ENCODE data around the gene SPINK2. TPM values are rescaled to one million over a fixed set of nuclear protein-coding genes. Genes with fewer than 3 reads are reported as not detected.

The SPINK2 gene
- polyA plus RNA-seq, 1 of the 3 experiments (the other 2 are of a cell fraction), result not detected

DNA sequence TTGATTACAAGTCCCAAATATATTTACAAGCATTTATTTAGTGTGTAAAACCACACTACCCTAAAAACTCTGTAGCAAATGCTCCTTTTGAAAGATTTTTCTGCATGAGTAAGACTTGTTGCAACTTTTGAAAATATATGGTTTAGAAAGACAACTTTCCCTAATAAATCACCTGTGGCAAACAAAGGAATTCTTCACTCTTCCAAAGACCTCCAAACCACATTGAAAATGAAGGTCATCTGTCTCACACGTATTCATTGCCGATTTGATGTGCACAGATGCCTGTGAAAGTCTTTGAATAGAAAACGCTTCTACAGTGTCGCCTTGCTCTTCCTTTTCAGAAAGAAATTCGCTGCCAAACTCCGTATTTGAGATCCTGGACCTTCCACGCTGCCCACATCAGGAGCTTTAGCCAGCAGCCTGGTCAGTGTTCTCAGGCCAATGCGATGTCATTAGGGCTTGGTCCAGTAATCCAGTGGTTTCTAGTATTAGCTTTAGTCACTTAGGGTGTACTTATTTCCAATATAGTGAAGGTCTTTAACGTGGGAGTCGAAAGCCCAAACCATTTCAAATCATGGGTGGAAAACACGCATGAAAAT is 22.2 kb downstream of the SPINK2 start:
- Histone ChIP-seq H3K9ac (no peak overlapping the region), H3K36me3 (replicated peaks in 1 of 2; ENCODE audit: control insufficient read depth in 1 of 2, insufficient read depth in 2 of 2, low read length in 1 of 2) (no peaks in the 10 kb centered on the region), H3K4me3 (ENCODE audit: low read depth in 2 of 2, low read length in 1 of 2) (peak overlapping the region; percentile 67 to 75), H3K9me2 (no peaks in the 10 kb centered on the region), H3F3A (replicated peaks; ENCODE audit: insufficient read depth) (no peaks in the 10 kb centered on the region), H3K79me2 (ENCODE audit: insufficient read depth) (no peaks in the 10 kb centered on the region), H3K4me1 (ENCODE audit: control insufficient read depth in 1 of 2, insufficient read depth in 2 of 2, low read depth in 1 of 2, low read length in 1 of 2) (no peaks in the 10 kb centered on the region; a peak in 1 of 4 replicates), H3K27ac (ENCODE audit: low read depth in 2 of 2, low read length in 1 of 2) (no peak overlapping the region), H3K27me3 (ENCODE audit: insufficient read depth) (no peaks in the 10 kb centered on the region), H2AFZ (ENCODE audit: low read depth) (peak overlapping the region; percentile 98), H3K9me3 (no peaks in the 10 kb centered on the region), H3K4me2 (peak overlapping the region; percentile 91), H4K20me1 (ENCODE audit: insufficient read depth) (no peaks in the 10 kb centered on the region)
- 86% methylated on average over 11 of the region's 11 CpGs for WGBS (ENCODE audit: low lambda C conversion rate)
- CTCF ChIA-PET, result interaction anchor here (0.8 to 2.6 kb wide), 33 partner anchors 9 to 851 kb away, joined by 3 to 37 read pairs (median 4); partner anchors contain the start of genes CEP135 and POLR2B
- DNase-seq, result no peak
- POLR2A ChIA-PET, result interaction anchor here (0.8 kb wide), 1 partner anchor 224 kb away, joined by 3 read pairs; no protein-coding TSS in a partner anchor
- TF ChIP-seq RXRA (IDR thresholded peaks at IDR 0.05; ENCODE audit: borderline replicate concordance, low read depth) (no peak), TEAD4 (IDR thresholded peaks at IDR 0.05; ENCODE audit: borderline replicate concordance, insufficient read depth) (no peak), MAX (IDR thresholded peaks at IDR 0.05; ENCODE audit: low read depth) (no peak), MEF2A (IDR thresholded peaks at IDR 0.05; ENCODE audit: borderline replicate concordance, low read depth) (no peak), RFX5 (IDR thresholded peaks at IDR 0.05; ENCODE audit: low read length) (no peak), NFIC (IDR thresholded peaks at IDR 0.05; ENCODE audit: borderline replicate concordance) (no peak), NRF1 (IDR thresholded peaks at IDR 0.05; ENCODE audit: low read depth, low read length) (no peak), GATA2 (CRISPR knock-in tag; IDR thresholded peaks at IDR 0.05) (no peak), CHD2 (IDR thresholded peaks at IDR 0.05; ENCODE audit: low read length, partially characterized antibody) (no peak), EZH2phosphoT487 (IDR thresholded peaks at IDR 0.05; ENCODE audit: borderline replicate concordance, low read depth) (no peak), POLR2AphosphoS5 (IDR thresholded peaks at IDR 0.05; ENCODE audit: low read depth, low read length) (no peak)
- TF ChIP-seq, protein P1, sequence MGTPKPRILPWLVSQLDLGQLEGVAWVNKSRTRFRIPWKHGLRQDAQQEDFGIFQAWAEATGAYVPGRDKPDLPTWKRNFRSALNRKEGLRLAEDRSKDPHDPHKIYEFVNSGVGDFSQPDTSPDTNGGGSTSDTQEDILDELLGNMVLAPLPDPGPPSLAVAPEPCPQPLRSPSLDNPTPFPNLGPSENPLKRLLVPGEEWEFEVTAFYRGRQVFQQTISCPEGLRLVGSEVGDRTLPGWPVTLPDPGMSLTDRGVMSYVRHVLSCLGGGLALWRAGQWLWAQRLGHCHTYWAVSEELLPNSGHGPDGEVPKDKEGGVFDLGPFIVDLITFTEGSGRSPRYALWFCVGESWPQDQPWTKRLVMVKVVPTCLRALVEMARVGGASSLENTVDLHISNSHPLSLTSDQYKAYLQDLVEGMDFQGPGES (IDR thresholded peaks at IDR 0.05; ENCODE audit: low read depth, low read length), result no peak
- TF ChIP-seq, protein P2, sequence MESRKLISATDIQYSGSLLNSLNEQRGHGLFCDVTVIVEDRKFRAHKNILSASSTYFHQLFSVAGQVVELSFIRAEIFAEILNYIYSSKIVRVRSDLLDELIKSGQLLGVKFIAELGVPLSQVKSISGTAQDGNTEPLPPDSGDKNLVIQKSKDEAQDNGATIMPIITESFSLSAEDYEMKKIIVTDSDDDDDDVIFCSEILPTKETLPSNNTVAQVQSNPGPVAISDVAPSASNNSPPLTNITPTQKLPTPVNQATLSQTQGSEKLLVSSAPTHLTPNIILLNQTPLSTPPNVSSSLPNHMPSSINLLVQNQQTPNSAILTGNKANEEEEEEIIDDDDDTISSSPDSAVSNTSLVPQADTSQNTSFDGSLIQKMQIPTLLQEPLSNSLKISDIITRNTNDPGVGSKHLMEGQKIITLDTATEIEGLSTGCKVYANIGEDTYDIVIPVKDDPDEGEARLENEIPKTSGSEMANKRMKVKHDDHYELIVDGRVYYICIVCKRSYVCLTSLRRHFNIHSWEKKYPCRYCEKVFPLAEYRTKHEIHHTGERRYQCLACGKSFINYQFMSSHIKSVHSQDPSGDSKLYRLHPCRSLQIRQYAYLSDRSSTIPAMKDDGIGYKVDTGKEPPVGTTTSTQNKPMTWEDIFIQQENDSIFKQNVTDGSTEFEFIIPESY (IDR thresholded peaks at IDR 0.05; ENCODE audit: borderline replicate concordance, low read depth), result no peak

DNA sequence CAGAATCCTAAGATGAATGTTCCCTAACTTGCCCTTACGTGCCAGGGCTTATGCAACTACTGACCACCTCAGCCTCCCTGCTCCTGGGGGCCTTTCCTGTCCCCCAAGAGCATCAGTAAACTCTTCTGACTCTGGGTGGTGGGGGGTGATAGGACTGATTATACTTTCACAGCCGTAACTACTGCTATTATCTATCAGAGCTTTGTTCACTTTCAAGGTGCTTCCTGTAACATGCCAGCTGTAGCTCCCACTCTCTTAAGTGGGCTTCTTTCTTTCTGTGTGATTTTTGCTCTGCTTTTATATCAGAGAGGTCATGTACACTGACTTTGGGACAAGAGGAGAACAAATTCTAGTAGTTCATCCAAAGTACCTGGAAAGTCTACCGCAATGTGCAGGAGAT is 25.3 kb downstream of the SPINK2 start:
- Histone ChIP-seq H2AFZ (ENCODE audit: low read depth) (no peak overlapping the region), H3K27me3 (ENCODE audit: insufficient read depth) (no peaks in the 10 kb centered on the region), H3K9ac (no peak overlapping the region), H3K9me2 (no peaks in the 10 kb centered on the region), H3K4me1 (ENCODE audit: control insufficient read depth in 1 of 2, insufficient read depth in 2 of 2, low read depth in 1 of 2, low read length in 1 of 2) (no peaks in the 10 kb centered on the region; a peak in 1 of 4 replicates), H3K36me3 (replicated peaks in 1 of 2; ENCODE audit: control insufficient read depth in 1 of 2, insufficient read depth in 2 of 2, low read length in 1 of 2) (no peaks in the 10 kb centered on the region), H3K27ac (ENCODE audit: low read depth in 2 of 2, low read length in 1 of 2) (no peak overlapping the region), H3K9me3 (no peaks in the 10 kb centered on the region), H3F3A (replicated peaks; ENCODE audit: insufficient read depth) (no peaks in the 10 kb centered on the region), H3K4me3 (ENCODE audit: low read depth in 2 of 2, low read length in 1 of 2) (no peak overlapping the region), H3K79me2 (ENCODE audit: insufficient read depth) (no peaks in the 10 kb centered on the region), H3K4me2 (no peak overlapping the region), H4K20me1 (ENCODE audit: insufficient read depth) (no peaks in the 10 kb centered on the region)
- 53% methylated on average over 3 of the region's 3 CpGs for WGBS (ENCODE audit: low lambda C conversion rate)
- ChIA-PET POLR2A (no interaction called here), CTCF (interaction anchor here (1.2 kb wide), 1 partner anchor 30 kb away, joined by 3 read pairs; no protein-coding TSS in a partner anchor)
- DNase-seq, result no peak
- no peak for TF ChIP-seq GABPA (IDR thresholded peaks at IDR 0.05; ENCODE audit: low read depth)
- no peak for TF ChIP-seq ELF1 (IDR thresholded peaks at IDR 0.05)
- TF ChIP-seq FOXJ3 (CRISPR knock-in tag; IDR thresholded peaks at IDR 0.05), result no peak
- TF ChIP-seq, protein P3, sequence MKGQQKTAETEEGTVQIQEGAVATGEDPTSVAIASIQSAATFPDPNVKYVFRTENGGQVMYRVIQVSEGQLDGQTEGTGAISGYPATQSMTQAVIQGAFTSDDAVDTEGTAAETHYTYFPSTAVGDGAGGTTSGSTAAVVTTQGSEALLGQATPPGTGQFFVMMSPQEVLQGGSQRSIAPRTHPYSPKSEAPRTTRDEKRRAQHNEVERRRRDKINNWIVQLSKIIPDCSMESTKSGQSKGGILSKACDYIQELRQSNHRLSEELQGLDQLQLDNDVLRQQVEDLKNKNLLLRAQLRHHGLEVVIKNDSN (IDR thresholded peaks at IDR 0.05; ENCODE audit: borderline replicate concordance, low read depth), result no peak
- TF ChIP-seq SIN3A (IDR thresholded peaks at IDR 0.05; ENCODE audit: borderline replicate concordance, low read depth, low read length), result no peak
- no peak for TF ChIP-seq FOXM1 (IDR thresholded peaks at IDR 0.05; ENCODE audit: low read depth)
- TF ChIP-seq POLR2AphosphoS5 (IDR thresholded peaks at IDR 0.05; ENCODE audit: low read depth, low read length), result no peak
- no peak for TF ChIP-seq TAF1 (IDR thresholded peaks at IDR 0.05; ENCODE audit: borderline replicate concordance, low read depth, low read length)
- TF ChIP-seq CTCF (IDR thresholded peaks at IDR 0.05), result no peak
- no peak for TF ChIP-seq RFX5 (IDR thresholded peaks at IDR 0.05; ENCODE audit: low read length)
- no peak for TF ChIP-seq SMC3 (IDR thresholded peaks at IDR 0.05; ENCODE audit: low read depth, low read length)
- no peak for TF ChIP-seq YY1 (IDR thresholded peaks at IDR 0.05; ENCODE audit: low read depth)
